ENCODE data around the gene LIMS1.
"Not testable (repeated sequence)": the region's sequence is repeated elsewhere in the genome, so short reads cannot be mapped to it uniquely, and the experiment has no call there.

LIMS1 gene

DNA sequence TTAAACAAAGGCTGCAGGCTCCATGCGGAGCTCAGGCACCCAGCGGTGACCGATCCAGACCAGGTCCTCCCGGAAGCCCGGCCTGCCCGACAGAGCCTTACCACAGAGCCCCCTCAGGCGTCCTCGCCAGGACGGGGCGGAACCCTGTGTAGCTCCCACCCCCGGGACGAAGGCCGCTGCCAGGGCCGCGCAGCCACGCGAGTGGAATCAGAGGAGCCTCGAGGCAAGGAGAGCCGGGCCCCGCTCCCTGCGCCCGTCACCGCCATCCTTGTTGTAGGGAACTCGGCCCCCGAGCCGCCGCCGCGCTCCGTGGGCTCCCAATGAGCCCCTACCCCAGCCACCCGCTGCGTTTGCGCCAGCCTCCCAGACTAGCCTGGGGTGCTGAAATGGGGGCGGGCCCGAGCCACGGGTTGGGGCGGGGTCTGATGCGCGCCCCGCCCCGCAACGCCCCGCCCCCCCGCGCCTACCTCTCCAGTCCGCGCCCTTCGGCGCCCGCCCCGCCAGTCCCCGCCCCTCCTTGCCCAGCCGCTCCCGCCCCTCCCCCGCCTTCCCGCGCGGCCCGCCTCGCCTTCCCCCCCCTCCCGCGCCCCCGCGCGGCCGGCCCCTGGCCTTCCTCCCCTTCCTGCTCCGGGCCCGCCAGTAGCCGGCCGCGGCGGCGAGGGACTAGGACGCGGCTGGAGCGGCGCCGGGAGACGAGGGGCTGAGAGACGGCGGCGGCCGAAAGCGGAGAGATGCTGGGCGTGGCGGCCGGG lies at the start of gene LIMS1:
LIMS1 (plus strand) TSS at position 639 of the 752 bp plus-strand sequence; CDS start at position 732, 93 bp downstream.
- H2AFZ ChIP-seq (ENCODE audit: low read depth, low read length): peak within 1 kb of the TSS; percentile 71
- H3K4me1 ChIP-seq (ENCODE audit: insufficient read depth, low read length): peaks cover 33% of the 10 kb centered on the region
- H3K27me3 ChIP-seq (ENCODE audit: insufficient read depth, low read length): no peaks in the 10 kb centered on the region
- H3K4me3 ChIP-seq (ENCODE audit: low read length): peak within 1 kb of the TSS; percentile 87
- H3K9me3 ChIP-seq (ENCODE audit: low read length): no peaks in the 10 kb centered on the region
- H3K36me3 ChIP-seq (ENCODE audit: insufficient read depth, low read length): no peaks in the 10 kb centered on the region

DNA sequence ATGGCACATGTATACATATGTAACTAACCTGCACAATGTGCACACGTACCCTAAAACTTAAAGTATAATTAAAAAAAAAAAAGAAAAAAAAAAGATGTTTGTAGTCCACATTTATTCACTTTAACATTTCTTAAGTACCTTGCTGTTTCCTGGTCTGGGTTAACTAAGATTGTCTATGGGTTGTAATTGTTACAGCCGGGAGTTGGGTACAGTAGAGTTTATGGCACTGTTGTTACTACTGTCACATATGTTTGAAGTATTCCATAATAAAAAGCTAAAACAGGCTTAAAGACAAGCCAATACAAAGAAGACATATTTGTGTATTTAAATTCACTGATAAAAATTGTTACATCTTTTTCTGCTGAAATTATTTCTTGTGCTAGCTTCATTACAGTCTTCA lies 49.0 kb upstream of the LIMS1 start:
- peaks cover 5% of the 10 kb centered on the region for H3K9me3 ChIP-seq (ENCODE audit: low read length)
- peaks cover 35% of the 10 kb centered on the region for H3K36me3 ChIP-seq (ENCODE audit: insufficient read depth, low read length)
- no peak overlapping the region for H3K4me3 ChIP-seq (ENCODE audit: low read length)
- no peaks in the 10 kb centered on the region for H3K27me3 ChIP-seq (ENCODE audit: insufficient read depth, low read length)
- H3K4me1 ChIP-seq (ENCODE audit: insufficient read depth, low read length): no peaks in the 10 kb centered on the region
- H2AFZ ChIP-seq (ENCODE audit: low read depth, low read length): no peak overlapping the region

DNA sequence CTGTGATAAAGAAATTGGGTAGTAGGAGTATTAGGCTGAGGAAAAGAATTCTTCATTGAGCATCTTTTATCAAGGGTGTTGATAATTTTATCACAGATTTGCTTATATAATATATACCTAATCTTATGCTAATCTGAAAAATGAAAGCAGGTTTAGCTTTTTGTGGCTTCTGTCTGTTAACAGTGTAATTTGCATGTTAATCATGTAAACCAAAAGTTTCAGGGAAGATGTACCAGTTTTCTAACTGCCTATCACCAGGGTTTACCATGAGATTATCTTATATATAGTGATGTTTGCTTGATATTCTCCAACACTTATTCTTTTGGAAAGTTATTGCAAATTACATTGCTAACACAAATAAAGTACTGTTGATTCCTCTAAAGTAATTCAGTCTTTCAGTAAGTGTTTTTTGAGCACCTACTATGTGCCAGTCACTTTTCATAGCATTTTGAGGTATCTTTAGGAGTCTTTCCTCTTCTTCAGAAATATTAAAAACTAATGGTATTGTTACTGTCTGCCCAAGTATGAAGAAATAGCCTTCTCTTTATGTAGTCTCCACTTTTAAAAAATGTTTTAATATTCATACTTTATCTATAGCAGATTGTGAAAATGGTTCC lies 43.7 kb upstream of the LIMS1 start:
- Histone ChIP-seq H3K4me3 (ENCODE audit: low read length) (no peak overlapping the region), H3K36me3 (ENCODE audit: insufficient read depth, low read length) (peaks cover 36% of the 10 kb centered on the region), H3K27me3 (ENCODE audit: insufficient read depth, low read length) (no peaks in the 10 kb centered on the region), H2AFZ (ENCODE audit: low read depth, low read length) (no peak overlapping the region), H3K9me3 (ENCODE audit: low read length) (no peaks in the 10 kb centered on the region), H3K4me1 (ENCODE audit: insufficient read depth, low read length) (no peaks in the 10 kb centered on the region)

DNA sequence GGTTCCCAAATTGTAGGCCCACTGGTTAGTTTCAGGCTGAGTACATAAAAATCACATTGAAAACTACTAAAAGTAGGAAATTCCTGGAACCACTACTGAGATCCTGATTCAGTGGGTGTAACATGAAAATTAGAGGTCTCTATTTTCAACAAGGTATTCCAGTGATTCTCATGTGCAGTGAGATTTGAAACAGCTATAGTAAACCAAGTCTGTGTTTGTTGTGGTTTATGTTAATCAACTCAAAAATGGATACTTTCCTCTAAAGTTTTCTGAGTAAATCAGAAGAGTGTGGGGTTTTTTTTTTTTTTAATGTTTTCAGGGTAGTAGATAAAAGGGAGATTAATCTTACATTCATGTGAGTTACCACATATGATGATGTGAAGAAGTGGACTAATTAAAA lies 42.4 kb upstream of the LIMS1 start:
- Histone ChIP-seq H3K4me1 (ENCODE audit: insufficient read depth, low read length) (no peaks in the 10 kb centered on the region), H3K36me3 (ENCODE audit: insufficient read depth, low read length) (peaks cover 29% of the 10 kb centered on the region), H3K4me3 (ENCODE audit: low read length) (no peak overlapping the region), H2AFZ (ENCODE audit: low read depth, low read length) (no peak overlapping the region), H3K9me3 (ENCODE audit: low read length) (no peaks in the 10 kb centered on the region), H3K27me3 (ENCODE audit: insufficient read depth, low read length) (no peaks in the 10 kb centered on the region)

- Histone ChIP-seq H3K4me3 (ENCODE audit: low read length) (no peak overlapping the region), H3K4me1 (ENCODE audit: insufficient read depth, low read length) (no peaks in the 10 kb centered on the region), H3K9me3 (ENCODE audit: low read length) (no peaks in the 10 kb centered on the region), H2AFZ (ENCODE audit: low read depth, low read length) (no peak overlapping the region), H3K27me3 (ENCODE audit: insufficient read depth, low read length) (no peaks in the 10 kb centered on the region), H3K36me3 (ENCODE audit: insufficient read depth, low read length) (peaks cover 28% of the 10 kb centered on the region)
Observed at GRCh38 chr2:108492364-108492763, 41.9 kb upstream of the LIMS1 start.

- not testable (repeated sequence) for H3K4me3 ChIP-seq (ENCODE audit: low read length); H2AFZ ChIP-seq (ENCODE audit: low read depth, low read length); H3K27me3 ChIP-seq (ENCODE audit: insufficient read depth, low read length); H3K4me1 ChIP-seq (ENCODE audit: insufficient read depth, low read length); H3K9me3 ChIP-seq (ENCODE audit: low read length)
- peaks cover 18% of the 10 kb centered on the region for H3K36me3 ChIP-seq (ENCODE audit: insufficient read depth, low read length)
Observed at GRCh38 chr2:108496167-108496566, 38.1 kb upstream of the LIMS1 start.

DNA sequence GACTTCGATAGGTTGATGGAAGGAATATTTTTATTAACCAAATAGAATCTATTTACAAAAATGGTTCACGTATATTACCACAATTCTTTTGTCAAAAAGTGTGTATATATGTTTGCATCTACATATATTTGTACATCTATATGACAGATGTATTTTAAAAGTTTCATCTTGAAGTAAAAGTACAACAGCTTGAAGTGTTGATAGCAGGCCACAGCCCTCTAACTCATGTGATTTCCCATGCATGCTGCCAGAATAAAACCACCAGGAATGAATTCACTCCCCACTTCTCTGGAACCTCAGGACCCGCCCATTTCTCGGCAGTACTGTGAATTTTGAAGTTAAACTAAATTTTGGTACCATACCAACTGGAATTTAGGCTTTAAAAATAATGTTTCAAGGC lies 26.6 kb upstream of the LIMS1 start:
- not testable (repeated sequence) for H3K4me1 ChIP-seq (ENCODE audit: insufficient read depth, low read length); H3K36me3 ChIP-seq (ENCODE audit: insufficient read depth, low read length); H3K27me3 ChIP-seq (ENCODE audit: insufficient read depth, low read length); H3K4me3 ChIP-seq (ENCODE audit: low read length); H3K9me3 ChIP-seq (ENCODE audit: low read length); H2AFZ ChIP-seq (ENCODE audit: low read depth, low read length)

- not testable (repeated sequence) for H3K4me3 ChIP-seq (ENCODE audit: low read length); H3K27me3 ChIP-seq (ENCODE audit: insufficient read depth, low read length); H3K36me3 ChIP-seq (ENCODE audit: insufficient read depth, low read length); H2AFZ ChIP-seq (ENCODE audit: low read depth, low read length); H3K9me3 ChIP-seq (ENCODE audit: low read length); H3K4me1 ChIP-seq (ENCODE audit: insufficient read depth, low read length)
Observed at GRCh38 chr2:108512431-108512830, 21.8 kb upstream of the LIMS1 start.

DNA sequence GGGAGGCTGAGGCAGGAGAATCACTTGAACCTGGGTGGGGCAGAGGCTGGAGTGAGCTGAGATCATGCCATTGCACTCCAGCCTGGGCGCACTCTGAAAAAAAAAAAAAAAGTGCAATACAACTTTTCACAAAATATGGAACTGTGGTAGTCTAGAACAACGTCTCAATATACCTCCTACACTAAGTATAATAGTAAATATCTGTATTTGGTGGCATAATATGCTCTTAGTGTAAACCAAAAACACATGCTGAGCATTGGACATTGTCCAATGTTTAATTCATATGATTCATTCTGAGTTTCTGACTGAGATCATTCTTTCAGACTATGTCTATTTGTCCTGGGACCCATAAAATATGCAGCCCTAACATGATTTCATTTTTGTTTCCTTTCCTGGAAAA lies 19.8 kb upstream of the LIMS1 start:
- H3K4me1 ChIP-seq (ENCODE audit: insufficient read depth, low read length); H3K4me3 ChIP-seq (ENCODE audit: low read length); H3K36me3 ChIP-seq (ENCODE audit: insufficient read depth, low read length); H3K9me3 ChIP-seq (ENCODE audit: low read length); H3K27me3 ChIP-seq (ENCODE audit: insufficient read depth, low read length); H2AFZ ChIP-seq (ENCODE audit: low read depth, low read length): not testable (repeated sequence)

DNA sequence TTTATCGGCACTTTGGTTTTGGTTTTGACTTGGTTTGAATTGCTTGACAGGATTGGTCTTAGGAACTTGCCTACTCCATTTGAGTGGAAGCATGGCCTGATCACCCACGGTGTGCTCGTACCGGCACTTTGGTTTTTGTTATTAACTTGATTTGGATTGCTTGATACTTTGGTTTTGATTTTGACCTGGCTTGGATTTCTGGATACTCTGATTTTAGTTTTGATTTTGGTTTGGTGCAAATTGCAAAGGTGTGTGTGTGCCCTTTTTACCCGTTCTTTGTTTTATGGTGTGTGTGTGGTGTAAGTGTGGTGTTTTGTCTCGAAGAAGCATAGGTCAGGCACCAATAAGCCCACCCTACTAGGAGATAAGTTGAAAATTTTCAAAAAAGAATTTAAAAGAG lies 9.6 kb upstream of the LIMS1 start:
- not testable (repeated sequence) for H3K9me3 ChIP-seq (ENCODE audit: low read length); H3K36me3 ChIP-seq (ENCODE audit: insufficient read depth, low read length); H3K4me3 ChIP-seq (ENCODE audit: low read length); H3K4me1 ChIP-seq (ENCODE audit: insufficient read depth, low read length); H3K27me3 ChIP-seq (ENCODE audit: insufficient read depth, low read length); H2AFZ ChIP-seq (ENCODE audit: low read depth, low read length)

- not testable (repeated sequence) for H2AFZ ChIP-seq (ENCODE audit: low read depth, low read length); H3K4me1 ChIP-seq (ENCODE audit: insufficient read depth, low read length); H3K27me3 ChIP-seq (ENCODE audit: insufficient read depth, low read length); H3K9me3 ChIP-seq (ENCODE audit: low read length); H3K4me3 ChIP-seq (ENCODE audit: low read length); H3K36me3 ChIP-seq (ENCODE audit: insufficient read depth, low read length)
Observed at GRCh38 chr2:108525258-108525657, 9.0 kb upstream of the LIMS1 start.

DNA sequence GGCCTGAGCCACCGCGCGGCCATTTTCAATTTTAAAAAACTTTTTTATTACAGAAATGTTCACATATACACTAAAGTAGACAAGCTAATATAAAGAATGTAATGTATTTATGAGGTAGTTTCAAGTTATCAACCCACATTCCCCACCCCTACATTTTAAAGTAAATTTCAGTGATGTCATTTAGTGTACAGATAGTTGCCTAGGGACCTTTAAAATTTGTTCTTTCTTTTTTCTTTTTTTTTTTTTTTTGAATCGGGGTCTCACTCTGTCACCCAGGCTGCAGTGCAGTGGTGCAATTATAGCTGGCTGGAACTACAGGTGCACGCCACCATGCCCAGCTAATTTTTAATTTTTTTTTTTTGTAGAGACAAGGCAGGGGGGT lies 2.6 kb upstream of the LIMS1 start:
- no peaks in the 10 kb centered on the region for H3K27me3 ChIP-seq (ENCODE audit: insufficient read depth, low read length)
- H3K9me3 ChIP-seq (ENCODE audit: low read length): no peaks in the 10 kb centered on the region
- H3K36me3 ChIP-seq (ENCODE audit: insufficient read depth, low read length): no peaks in the 10 kb centered on the region
- H3K4me1 ChIP-seq (ENCODE audit: insufficient read depth, low read length): peaks cover 15% of the 10 kb centered on the region
- H2AFZ ChIP-seq (ENCODE audit: low read depth, low read length): no peak overlapping the region
- no peak overlapping the region for H3K4me3 ChIP-seq (ENCODE audit: low read length)

GRCh38 chr2:108534584-108535356 lies 500 bp downstream of the LIMS1 start:
- Histone ChIP-seq H3K4me3 (ENCODE audit: low read length) (peak overlapping the region; percentile 87), H3K4me1 (ENCODE audit: insufficient read depth, low read length) (peaks cover 33% of the 10 kb centered on the region), H3K36me3 (ENCODE audit: insufficient read depth, low read length) (no peaks in the 10 kb centered on the region)

More at GRCh38 chr2:108534584-108535356, 500 bp downstream of the LIMS1 start:
- Histone ChIP-seq H3K9me3 (ENCODE audit: low read length) (no peaks in the 10 kb centered on the region), H3K27me3 (ENCODE audit: insufficient read depth, low read length) (no peaks in the 10 kb centered on the region), H2AFZ (ENCODE audit: low read depth, low read length) (peak overlapping the region; percentile 46)

Measured in neuron (in vitro differentiated cells).